Activated T-helper 1 cell treated with anti-CD3 and anti-CD28 coated beads, Interleukin-2, amount 50 U/mL, for 16 hours (primary cell): ENCODE data around the gene EPHA10.

ENCODE experiments used
- DNase-seq, 2 donors: peaks; one replicate each; pipeline ENCODE4 v3.0.0-alpha.2; 2020; ENCODE audit warnings: low read depth in 1 of 2, low spot score in 1 of 2

EPHA10 gene

GRCh38 chr1:37734629-37735591 is 30.0 kb downstream of the EPHA10 start:
- no peak for DNase-seq

DNA sequence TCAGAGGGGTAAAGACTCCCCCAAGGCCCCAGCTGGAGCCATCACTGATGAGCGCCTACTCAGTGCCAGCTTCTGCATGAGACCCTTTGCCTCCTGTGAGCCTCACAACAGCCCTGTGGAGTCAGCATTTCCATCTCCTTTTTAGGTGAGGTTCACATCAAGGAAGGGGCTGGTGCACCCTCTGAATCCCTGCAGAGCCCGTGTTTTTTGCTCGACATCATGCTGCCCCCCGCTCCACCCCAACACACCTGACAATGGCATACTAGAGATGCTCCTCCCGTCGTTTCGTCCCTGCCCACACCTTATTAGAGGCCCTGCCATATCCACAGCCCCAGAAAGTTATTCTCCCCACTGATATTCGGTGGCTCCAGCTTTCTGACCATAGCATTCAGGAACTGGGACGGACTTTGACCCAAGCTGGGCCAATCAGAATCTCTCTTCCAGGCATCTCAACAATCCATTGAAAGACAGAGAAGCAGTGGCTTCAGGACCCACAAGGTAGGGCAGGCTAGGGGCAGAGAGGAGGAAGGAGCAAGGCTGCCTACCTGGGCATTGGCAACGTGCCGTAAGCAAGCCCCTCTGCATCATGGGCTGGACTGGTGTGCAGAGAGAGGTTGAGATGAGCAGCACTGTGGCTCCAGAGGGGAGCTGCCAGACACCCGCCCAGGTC is 32.7 kb downstream of the EPHA10 start:
- DNase-seq = no peak

GRCh38 chr1:37731312-37732019 is 33.5 kb downstream of the EPHA10 start:
- DNase-seq = no peak

GRCh38 chr1:37730376-37730775 is 34.5 kb downstream of the EPHA10 start:
- DNase-seq = no peak

DNA sequence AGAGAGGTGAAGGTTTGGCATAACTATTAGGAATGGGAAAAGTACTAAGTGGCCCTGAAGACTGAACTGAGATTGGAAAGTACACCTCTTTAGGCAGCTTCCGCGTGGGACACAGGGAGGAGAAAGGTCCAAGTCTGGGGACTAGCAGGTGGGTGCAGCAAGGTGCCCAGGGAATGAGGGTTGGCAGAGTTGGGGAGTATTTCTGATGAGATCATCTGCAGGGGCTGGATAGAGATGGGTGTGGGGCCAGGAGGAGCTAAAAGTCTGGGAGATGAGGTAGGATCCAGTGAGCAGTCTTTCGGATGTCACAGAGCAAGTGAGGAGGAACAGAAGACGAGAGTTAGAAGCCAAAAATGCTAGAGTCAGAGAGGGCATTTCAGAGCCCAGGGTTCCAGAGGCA is 36.5 kb downstream of the EPHA10 start:
- no peak for DNase-seq

DNA sequence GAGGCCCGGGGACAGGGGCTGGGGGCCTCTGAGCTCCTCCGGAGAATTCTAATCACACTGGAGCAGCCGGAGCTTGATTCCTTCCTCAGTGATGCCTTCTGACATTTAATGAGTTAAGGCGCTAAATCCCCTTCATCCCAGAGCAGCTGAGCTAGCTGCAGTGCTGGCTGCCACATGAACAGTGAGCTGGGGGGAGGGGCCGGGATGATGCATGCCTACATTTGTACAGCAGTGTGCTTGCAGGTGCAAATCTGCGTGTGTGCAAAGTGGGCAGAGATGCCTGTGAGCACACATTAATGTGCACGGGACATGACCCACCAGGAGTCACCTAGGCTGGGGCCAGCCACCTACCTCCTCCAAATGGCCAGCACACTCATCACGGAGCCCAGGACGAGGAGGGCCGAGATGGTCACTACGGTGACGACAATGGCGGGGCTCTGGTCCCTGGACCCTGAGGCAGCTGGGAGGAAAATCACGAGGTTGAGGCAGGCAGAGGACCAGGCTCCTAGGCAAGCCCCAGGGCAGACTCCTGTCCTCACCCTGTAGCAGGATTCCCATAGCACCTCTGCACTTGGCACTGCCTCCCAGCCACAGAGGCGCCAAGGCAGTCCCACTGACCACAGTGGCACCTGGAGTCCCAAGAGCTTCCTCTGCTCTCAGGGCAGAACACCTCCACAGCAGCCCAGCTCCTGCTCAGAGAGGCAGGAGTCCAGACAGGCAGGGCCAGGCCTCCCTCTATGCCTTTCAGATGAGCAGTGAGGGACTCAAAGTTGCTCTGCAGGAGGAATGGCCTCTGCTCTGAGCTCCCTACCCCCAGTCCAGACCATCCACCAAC is 38.0 kb downstream of the EPHA10 start:
- no peak for DNase-seq

- DNase-seq = no peak
These were observed 38.9 kb downstream of the EPHA10 start for GRCh38 chr1:37725851-37726613.

DNA sequence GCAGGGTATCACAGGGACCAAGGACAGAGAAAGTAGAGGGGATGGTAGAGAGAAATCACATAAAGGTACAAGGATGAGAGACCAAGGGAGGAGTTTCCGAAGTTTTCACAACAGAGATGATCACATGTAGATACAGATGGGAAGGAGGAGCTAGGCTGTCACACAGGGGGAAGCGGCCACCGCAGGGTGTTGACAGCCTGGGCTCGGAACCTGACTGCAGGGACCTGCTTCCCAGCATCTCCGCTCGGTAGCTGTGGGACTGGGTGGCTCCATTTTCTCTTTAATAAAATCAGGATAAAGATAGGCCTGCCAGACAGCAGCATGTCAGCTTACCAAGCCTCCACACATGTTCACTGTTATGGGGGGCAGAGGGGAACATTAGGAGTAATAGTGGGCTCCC is 40.3 kb downstream of the EPHA10 start:
- no peak for DNase-seq

DNA sequence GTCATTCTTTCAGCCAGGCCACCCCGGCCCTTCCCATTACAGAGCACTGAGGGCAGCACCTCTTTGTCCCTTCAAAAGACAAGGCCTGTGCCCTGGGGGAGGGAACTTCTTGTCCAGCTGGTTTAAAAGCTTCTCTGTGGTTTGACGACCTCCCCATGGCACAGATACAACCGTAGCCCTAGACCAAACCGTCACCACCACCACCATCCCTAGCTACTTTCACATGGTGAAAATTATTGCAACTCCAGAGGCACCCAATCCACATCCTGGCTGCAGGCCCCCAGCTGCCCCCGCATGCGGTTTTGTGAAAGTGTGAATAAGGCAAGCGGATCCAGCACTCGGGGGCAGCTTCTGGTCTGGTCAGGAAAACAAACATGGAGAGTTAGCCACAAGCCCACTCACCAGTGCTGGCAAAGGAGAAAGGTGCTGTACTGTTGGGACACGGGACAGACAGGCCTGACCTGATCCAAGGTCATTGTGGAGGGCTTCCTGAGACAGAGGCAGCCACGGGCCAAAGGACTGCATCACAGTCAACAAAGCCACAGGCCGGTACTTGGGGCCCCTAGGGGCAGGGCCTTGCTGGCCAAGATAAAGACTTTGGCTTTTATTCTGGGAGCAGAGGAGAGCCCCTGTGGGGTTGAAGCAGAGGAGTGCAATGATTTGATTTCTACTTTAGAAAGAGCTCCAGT is 41.4 kb downstream of the EPHA10 start:
- DNase-seq = no peak

GRCh38 chr1:37723072-37723389 is 41.9 kb downstream of the EPHA10 start:
- no peak for DNase-seq

GRCh38 chr1:37722181-37723071 is 42.5 kb downstream of the EPHA10 start:
- no peak for DNase-seq

GRCh38 chr1:37721565-37721964 is 43.4 kb downstream of the EPHA10 start:
- DNase-seq = no peak

DNA sequence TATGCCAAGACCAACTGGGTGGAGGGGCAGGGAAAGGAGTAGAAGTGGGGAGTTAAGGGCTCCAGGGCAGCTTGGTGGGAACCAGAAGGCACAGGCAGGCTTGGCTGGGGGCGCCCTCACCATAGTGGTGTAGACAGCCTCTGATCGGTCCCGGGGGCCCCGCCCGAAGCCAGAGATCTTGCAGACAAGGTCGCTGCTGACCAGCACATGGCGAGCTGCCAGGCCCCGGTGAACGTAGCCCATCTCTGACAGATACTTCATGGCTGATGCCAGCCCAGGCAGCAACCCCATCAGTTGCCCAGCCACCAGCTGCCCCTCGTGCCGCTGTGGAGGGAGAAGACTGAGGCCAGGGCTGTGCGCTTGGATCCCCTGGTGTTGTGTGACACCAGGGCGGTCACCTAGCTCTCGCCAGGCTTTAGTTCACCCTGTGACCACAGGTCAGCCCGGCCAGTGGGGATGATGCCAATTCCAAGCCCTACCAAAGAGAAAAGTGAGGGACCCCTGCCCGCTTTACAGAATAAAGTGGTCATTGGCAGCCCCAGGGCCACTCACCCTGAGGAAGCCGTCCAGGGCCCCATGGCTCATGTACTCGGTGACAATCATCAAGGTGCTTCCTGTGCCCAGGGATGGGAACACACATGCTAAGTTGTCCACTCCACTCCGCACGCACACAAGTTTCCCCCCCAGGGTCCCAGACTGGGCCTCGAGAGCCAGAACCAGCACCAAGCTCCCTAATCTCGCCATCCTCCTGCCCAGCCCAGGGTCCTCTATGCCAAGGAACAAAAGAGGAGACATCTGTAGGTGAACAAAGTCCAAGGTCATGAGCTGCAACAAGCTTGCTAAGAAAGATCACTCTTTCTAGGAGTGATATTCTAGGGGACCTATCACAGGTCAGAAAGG is 44.4 kb downstream of the EPHA10 start:
- DNase-seq = no peak

GRCh38 chr1:37719572-37720195 is 45.2 kb downstream of the EPHA10 start:
- no peak for DNase-seq

DNA sequence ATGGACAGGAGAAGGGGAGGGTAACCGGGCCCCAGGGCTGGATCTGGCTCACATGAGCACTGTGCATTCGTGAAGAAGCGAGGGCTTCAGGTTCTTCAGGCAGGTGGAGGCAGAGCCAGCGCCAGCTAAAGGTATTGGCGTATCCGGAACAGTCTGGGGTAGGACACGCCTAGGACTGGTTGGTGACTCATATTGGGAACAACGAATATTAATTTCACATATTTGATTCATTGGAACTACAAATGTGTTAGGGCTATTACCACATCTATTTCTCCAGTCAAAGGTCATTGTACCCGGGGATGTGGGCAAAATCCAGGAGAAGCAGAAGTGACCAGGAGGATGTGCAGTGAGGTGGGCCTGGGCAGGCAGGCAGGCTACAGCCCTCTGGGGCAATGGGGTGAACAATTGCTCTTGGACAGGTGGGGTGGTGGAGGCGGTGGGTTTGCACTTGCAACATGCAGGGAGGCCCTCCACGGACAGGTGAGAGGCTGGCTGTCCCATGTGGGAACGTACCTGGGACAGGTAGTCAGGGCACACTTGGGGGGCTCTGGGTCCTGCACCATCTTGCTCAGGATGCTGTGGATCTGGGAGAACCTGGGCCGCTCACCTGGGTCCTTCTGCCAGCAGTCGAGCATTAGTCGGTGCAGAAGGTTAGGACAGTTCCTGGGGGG is 45.9 kb downstream of the EPHA10 start:
- DNase-seq = no peak

DNA sequence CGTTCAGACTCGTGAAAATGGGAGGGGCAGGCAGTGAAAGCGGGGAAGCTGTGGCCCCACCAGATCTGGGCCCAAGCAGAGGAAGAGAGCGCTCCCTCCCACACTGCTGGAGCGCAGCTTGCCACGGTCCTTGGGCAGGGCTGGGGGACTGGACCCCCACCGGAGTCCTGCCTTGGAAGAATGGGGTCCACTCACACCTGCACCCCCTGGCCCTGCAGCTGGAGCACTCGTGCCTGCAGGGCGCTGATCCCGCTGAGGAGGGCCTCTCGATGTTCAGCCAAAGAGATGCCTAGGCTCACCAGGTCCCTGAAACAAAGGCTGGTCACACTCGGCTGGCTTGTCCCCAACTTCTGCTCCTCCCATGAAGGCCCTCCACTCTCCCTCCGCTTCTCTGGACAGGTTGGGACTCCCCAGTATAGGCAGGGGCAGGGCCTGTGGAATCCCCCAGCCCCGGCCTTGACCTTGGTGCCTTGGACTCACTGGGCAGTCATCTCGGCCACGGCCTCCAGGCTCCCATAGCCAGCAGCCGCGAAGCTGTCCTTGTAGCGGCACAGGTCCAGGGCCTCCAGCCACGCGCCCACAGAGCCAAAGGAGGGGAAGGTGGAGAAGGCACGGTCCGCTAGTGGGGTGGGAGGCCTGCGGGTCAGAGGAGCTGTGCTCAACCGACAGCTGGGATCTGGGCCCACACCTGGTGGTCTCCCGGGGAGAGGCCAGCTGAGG is 46.6 kb downstream of the EPHA10 start:
- DNase-seq = no peak
